HG03108 (cell line): ENCODE results near the gene RNF227.

Experiments
- ATAC-seq: cut with Tn5 transposase; IDR thresholded peaks from one replicate; pipeline ENCODE4 v1.9.1; 2021; ENCODE audit warnings: moderate library complexity; ENCODE audit not compliant: unreplicated experiment

Gene RNF227

DNA sequence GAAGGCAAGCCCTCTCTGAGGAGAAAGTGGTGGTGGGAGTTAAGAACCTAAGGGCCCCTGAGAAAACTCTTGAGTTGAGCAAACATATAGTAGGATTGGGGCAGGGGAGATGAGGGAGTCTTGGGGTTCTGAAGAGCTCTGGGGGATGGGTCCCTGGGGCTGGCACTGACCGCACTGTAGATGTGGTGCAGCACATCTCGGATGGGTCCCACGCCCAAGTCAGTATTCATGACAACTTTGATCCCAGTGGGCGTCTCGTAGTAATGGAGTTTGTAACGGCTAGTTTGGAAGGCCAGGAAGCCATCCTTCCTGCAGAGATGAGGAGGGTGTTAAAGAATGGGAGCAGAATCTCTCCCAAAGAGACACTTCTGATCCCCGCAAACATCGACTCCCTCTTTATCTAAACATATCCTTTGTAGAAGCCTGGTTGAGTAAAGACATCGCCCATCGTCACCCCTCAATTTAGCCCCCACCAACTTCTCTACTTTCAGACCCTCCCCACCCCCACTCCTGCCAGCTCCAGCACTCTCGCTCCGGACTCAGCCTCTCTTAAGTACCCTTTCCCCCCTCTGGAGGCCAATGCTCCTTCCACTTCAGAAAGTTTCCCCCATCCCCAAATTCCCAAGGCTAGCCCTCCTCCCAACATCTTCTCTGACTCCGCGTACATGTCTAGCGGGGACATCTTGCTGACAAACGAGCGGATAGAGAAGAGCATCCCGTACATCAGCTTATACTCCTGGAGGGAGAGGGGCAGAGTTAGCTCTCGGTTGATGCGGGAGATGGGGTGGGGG, 14.9 kb upstream of the RNF227 start:
- ATAC-seq, result no peak

DNA sequence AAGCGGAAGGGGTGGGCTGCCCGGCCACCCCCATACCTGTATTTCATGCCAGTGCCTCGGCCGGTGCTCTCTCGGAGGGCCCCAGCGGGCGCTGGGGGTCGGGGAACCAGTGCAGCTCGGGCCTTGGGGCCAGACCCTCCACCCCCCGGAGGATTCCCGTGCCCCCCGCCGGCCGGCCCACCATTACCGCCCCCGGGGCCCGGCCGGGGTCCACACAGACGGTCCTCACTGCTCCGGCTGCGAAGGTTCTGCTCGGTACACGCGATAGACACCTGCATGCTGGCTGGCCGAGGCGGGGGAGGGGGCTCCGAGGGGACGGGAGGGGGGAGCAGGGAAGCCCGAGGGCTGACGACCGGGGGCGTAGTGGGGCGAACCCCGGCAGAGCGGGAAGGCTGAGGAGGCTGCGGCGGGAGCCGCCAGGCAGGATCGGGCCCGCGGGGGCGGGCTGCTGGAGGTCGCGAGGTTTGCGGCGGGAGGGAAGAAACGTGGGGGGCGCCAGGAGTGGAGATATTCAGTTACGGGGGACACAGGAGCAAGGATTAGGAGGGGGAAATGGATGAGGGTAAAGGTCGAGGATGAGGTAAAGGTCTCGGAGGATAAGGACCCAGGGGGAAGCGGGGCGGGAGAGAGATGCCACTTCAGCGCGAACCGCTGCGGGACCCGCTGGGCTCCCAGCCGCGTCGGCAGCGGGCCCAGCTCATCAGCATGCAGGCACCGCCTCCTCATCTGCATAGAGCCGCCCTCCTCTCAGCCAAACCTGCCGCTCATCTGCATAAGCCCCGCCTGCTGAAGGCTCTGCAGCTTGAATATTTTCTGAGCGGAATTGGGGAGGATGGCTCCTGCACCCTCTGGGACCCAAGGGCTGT, 13.3 kb upstream of the RNF227 start, which contains the start of gene KCNAB3:
Gene KCNAB3 (minus strand): TSS at position 699 of the 866 bp plus-strand sequence. CDS start 421 bp downstream, at position 278.
- no peak for ATAC-seq

DNA sequence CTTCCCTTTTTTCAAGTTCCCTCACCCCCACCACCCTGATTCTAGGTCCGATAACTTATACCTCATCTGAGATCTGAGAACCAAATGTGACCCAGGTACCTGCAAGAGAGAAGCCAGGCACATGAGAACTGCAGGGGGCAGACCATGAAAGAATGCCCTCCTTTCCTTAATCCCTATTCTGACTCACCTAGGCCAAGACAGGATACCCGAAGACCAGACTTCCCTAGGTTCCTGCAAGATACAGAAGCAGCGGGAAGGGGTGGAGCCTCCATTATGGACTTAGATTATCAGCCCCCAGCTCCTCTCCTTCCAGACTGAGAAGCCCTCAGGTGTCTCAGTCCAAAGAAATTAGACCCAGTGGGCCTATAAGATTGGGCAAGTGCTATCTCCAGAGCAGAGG, 11.5 kb upstream of the RNF227 start:
- no peak for ATAC-seq

DNA sequence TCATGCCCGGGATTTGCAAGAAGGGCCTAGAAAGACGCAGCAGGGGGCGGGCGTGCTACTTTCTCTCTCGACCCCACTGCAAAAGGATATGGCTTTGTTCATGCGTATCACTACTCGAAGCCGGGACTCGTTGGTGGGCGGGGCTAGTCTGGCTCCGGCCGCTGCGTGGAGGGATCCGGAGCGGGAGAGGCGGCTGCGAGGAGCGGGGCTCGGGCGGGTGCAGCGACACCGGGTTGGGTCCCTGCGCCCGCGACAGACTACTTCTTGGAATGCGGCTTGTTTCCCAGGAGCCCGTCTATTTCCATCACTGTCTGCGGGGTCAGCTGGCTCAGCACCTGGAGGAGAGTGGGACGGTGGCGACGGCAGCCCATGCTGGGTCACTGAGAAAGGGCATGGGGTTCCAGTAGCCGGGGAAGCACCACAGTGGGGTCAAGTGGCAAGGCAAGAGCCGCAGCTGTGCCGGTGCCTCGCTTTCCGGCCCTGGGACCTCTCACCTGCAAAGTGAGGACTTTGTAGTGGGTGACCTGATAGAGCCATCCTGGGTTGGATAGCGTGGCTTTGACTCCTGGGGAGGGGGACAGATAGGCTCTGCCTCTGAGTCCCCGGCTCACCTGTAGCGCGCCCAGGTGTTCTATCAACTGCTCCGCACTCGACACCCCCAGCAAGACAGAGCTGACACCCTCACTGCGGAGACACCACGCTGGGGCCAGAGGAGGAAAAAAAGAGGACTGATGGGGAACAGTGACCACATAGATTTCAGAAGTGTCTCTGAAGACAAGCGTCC, 6.9 kb upstream of the RNF227 start:
- ATAC-seq, result no peak

- no peak for ATAC-seq
Measured at GRCh38 chr17:7922269-7922844, 6.3 kb upstream of the RNF227 start.

GRCh38 chr17:7916808-7917207, 719 bp upstream of the RNF227 start:
- ATAC-seq, result no peak

DNA sequence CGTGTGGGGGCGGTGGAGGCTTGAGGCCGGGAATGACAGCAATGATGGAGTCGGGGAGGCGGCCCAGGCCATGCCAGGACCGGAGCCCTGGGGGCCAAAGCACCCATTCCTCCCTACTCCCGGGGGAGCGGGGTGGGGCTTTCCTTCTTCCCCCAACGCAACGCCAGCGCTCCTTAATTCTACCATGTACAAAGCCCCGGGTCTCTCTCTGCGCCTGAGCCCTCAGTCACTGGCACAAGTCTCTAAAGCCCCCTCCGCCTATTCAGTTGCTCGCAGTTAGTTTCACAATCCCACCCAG, 245 bp upstream of the RNF227 start:
- ATAC-seq, result no peak

GRCh38 chr17:7915179-7915610, 894 bp downstream of the RNF227 start:
- no peak for ATAC-seq

- no peak for ATAC-seq
Measured at GRCh38 chr17:7912927-7913524, 3.1 kb downstream of the RNF227 start.

DNA sequence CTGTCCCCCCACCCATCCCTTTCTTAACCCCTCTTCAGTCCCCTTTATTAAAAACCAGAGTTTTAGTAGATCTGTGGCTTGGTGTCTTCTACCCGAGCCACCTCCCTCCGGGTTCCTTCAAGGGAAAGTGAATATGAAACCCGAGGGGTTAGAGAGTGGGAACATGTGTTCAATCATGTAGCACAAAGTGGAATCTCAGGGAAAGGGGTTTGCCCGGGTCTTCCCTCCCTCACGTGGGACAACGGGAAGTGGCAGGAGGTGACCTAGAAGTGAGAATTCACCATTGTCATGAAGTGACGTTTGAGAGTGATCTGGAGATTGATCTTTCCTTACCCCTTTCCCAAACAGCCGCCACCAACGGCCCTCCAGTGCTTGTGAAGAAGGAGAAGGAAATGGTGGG, 5.0 kb downstream of the RNF227 start:
- no peak for ATAC-seq

- ATAC-seq, result no peak
Measured at GRCh38 chr17:7910711-7911110, 5.4 kb downstream of the RNF227 start.

DNA sequence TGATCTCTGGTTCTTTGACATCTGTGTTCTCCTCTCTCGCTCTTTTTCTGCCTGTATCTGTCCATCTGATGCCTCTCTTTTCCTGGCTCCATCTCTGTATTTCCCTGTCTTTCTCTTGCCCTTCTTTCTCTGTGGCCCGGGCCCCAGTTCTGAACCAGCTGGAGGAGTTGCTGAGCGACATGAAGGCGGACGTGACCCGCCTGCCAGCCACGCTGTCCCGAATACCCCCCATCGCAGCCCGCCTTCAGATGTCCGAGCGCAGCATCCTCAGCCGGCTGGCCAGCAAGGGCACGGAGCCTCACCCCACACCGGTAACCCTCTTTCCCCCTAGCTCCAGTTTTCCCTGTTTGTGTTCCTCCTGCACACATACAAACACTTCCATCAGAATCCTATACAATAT, 5.8 kb downstream of the RNF227 start:
- no peak for ATAC-seq

DNA sequence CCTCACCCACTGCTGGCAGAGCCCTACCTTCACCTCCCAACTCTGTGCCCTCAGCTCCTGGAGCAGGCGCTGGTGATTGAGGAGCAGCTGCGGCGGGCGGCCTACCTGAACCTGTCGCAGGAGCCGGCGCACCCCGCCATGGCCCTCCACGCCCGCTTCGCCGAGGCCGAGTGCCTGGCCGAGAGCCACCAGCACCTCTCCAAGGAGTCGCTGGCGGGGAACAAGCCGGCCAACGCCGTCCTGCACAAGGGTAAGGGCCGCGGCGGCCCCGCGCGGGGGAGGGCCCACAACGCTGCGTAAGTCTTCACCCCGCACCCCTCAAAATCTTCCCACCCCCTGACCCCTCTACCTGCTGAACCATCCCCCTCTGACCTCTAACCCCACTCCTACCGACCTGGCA, 7.0 kb downstream of the RNF227 start:
- ATAC-seq, result no peak

DNA sequence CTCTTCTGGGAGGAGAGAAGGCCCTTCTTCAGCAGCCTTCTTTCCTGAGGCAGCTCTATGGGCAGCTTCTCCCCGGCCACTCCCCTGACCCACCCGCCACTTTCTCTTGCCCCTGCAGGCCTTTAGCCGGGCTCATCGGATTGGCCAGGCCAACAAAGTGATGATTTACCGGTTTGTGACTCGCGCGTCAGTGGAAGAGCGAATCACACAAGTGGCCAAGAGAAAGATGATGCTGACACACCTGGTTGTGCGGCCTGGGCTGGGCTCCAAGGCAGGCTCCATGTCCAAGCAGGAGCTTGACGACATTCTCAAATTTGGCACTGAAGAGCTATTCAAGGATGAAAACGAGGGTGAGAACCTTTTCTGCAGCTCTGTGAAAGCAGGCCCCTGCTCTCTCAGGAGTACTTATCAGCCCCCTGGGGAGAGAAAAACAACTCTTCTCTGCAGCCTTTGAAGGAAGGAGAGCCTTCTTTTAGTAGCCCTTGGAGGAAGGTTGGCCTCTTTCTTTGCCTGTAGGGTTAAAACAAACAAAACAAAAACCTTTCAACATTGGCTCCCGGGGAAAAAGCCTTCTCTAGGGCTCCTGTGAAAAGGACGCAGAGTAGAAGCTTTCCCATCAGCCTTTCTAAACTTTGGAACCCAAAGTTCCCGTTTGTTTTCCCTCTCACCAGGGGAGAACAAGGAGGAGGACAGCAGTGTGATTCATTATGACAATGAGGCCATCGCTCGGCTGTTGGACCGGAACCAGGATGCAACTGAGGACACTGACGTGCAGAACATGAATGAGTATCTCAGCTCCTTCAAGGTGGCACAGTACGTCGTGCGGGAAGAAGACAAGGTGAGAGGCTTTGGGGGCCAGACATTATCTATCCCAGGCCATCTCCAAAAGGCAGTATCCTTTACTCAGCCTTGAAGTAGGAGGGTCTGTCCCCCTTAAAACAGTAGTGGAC, 12.7 kb downstream of the RNF227 start:
- no peak for ATAC-seq

GRCh38 chr17:7897773-7898172, 18.3 kb downstream of the RNF227 start:
- ATAC-seq, result no peak

- no peak for ATAC-seq
Measured at GRCh38 chr17:7897090-7897489, 19.0 kb downstream of the RNF227 start.

GRCh38 chr17:7894866-7895265, 21.2 kb downstream of the RNF227 start:
- ATAC-seq, result no peak

DNA sequence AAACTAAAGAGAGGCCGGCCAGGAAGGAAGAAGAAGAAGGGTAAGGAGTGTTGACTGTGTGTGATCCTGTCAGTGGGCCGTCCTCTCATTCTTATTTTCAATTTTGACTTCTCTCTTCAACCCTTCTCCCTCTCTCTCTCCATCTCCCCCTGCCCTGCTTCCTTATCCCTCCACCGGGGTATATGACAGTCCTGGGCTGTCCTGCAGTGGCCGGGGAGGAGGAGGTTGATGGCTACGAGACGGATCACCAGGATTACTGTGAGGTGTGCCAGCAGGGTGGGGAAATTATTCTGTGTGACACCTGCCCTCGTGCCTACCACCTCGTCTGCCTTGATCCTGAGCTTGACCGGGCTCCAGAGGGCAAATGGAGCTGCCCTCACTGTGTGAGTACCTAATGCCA, 21.9 kb downstream of the RNF227 start:
- ATAC-seq, result no peak

- no peak for ATAC-seq
Measured at GRCh38 chr17:7893187-7893880, 22.8 kb downstream of the RNF227 start.
